Hepatocyte (in vitro differentiated cells): ENCODE measurements around the gene RADIL. TPM values are rescaled to one million over a fixed set of nuclear protein-coding genes. Genes with fewer than 3 reads are reported as not detected.

Source experiments
- DNase-seq: peaks from one replicate; pipeline ENCODE4 v3.0.0-alpha.2; 2016; ENCODE audit warnings: low spot score
- H2AFZ ChIP-seq: fragments of 200-600 bp; sonication (generic); 2 replicates; pipeline ENCODE4 v1.6.0; 2016; ENCODE audit warnings: antibody characterized with exemption, mild to moderate bottlenecking
- H3K27ac ChIP-seq: fragments of 200-600 bp; sonication (generic); 2 replicates; pipeline ENCODE4 v1.5.1; 2016; ENCODE audit warnings: mild to moderate bottlenecking
- H3K27me3 ChIP-seq: fragments of 200-600 bp; sonication (generic); 2 replicates; pipeline ENCODE4 v1.6.1; 2016
- H3K36me3 ChIP-seq: fragments of 200-600 bp; sonication (generic); replicated peaks from 2 replicates; pipeline ENCODE4 v1.5.1; 2016; ENCODE audit warnings: low read depth; ENCODE audit not compliant: insufficient read depth
- H3K4me1 ChIP-seq: fragments of 200-600 bp; sonication (generic); 2 replicates; pipeline ENCODE4 v1.5.1; 2016; ENCODE audit warnings: mild to moderate bottlenecking, moderate library complexity; ENCODE audit not compliant: insufficient read depth
- H3K4me2 ChIP-seq: fragments of 200-600 bp; sonication (generic); 2 replicates; pipeline ENCODE4 v1.6.0; 2016
- H3K4me3 ChIP-seq: fragments of 200-600 bp; sonication (generic); 2 replicates; pipeline ENCODE4 v1.5.1; 2016; ENCODE audit warnings: mild to moderate bottlenecking
- H3K79me2 ChIP-seq: fragments of 200-600 bp; sonication (generic); 2 replicates; pipeline ENCODE4 v1.6.0; 2017; ENCODE audit warnings: mild to moderate bottlenecking
- H3K9me2 ChIP-seq: fragments of 200-600 bp; sonication (generic); replicated peaks from 2 replicates; pipeline ENCODE4 v1.6.0; 2017; ENCODE audit warnings: mild to moderate bottlenecking; ENCODE audit not compliant: insufficient read depth
- H3K9me3 ChIP-seq: fragments of 200-600 bp; sonication (generic); 2 replicates; pipeline ENCODE4 v1.5.1; 2016; ENCODE audit warnings: low read depth, mild to moderate bottlenecking
- H4K20me1 ChIP-seq: fragments of 200-600 bp; sonication (generic); 2 replicates; pipeline ENCODE4 v1.6.0; 2016; ENCODE audit warnings: mild to moderate bottlenecking; ENCODE audit not compliant: insufficient read depth, poor library complexity, severe bottlenecking
- CTCF ChIP-seq: fragments of 200-600 bp; sonication (generic); IDR thresholded peaks from 2 replicates; pipeline ENCODE4 v1.5.1; 2016; ENCODE audit warnings: antibody characterized with exemption, mild to moderate bottlenecking; ENCODE audit not compliant: poor library complexity
- EZH2 ChIP-seq: fragments of 200-600 bp; sonication (generic); IDR thresholded peaks from 2 replicates; pipeline ENCODE4 v1.6.1; 2016; ENCODE audit warnings: antibody characterized with exemption, mild to moderate bottlenecking, borderline replicate concordance
- EZH2phosphoT487 ChIP-seq: fragments of 200-600 bp; sonication (generic); IDR thresholded peaks from one replicate; pipeline ENCODE4 v1.6.1; 2018; ENCODE audit warnings: antibody characterized with exemption, mild to moderate bottlenecking, low read depth, moderate library complexity; ENCODE audit not compliant: unreplicated experiment, severe bottlenecking
- WGBS: methylation state at CpG from one replicate; pipeline ENCODE4 v1.1.6; 2016; ENCODE audit warnings: low lambda C conversion rate; ENCODE audit errors: missing lambda C conversion rate; 5-methylcytosine and 5-hydroxymethylcytosine counted together
- polyA plus RNA-seq: library from polyadenylated mRNA; unstranded; fragments of >200 nt; fragmentation: Nextera tagmentation; extraction: Ambion mirVana; gene quantifications from 2 replicates; pipeline ENCODE4 v1.2.1, GENCODE V29; 2016
- total RNA-seq: library from RNA; depleted of rRNA; stranded (reverse); fragments of >200 nt; gene quantifications from 2 replicates; pipeline ENCODE4 v1.2.3, GENCODE V29; 2014

RADIL gene
- total and polyA plus RNA-seq, 2 experiments from 2014 or later = 0.53 to 0.60 TPM

DNA sequence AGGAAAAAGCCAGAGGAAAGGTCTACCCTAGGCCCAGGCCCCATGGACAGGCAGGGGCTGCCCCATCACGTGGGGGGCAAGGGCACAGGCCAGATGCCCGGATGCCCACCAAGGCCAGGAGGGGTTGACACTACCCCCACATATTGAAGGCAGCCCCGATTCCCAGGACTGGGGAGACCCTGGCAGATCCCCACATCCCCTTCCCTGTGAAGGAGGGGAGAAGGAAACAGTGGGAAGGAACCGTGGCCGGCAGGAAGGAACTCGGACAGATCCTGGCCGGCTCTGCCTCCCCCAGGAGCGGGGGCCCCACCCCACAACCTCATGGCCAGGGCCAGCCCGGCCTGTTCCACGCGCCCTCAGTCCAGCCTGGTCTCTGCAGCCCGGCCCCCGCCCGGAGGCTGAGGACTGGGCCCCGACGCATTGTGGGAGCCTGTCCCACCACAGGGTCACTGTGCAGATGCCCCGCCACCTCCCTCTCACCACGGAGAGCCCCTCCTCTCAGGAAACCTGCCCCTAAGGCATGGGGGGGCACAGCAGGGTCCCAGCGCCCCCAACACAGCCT lies 63.0 kb downstream of the RADIL start:
- H4K20me1 ChIP-seq = no peaks in the 10 kb centered on the region
- H3K27me3 ChIP-seq = no peaks in the 10 kb centered on the region
- H3K4me2 ChIP-seq = no peak overlapping the region
- DNase-seq = no peak
- WGBS = 93% methylated on average over 15 of the region's 19 CpGs
- no peaks in the 10 kb centered on the region for H3K9me3 ChIP-seq
- H3K27ac ChIP-seq = no peak overlapping the region
- TF ChIP-seq CTCF (no peak), EZH2phosphoT487 (no peak), EZH2 (no peak)
- H3K79me2 ChIP-seq = no peaks in the 10 kb centered on the region
- H2AFZ ChIP-seq = no peak overlapping the region
- H3K4me1 ChIP-seq = no peaks in the 10 kb centered on the region
- H3K36me3 ChIP-seq = no peaks in the 10 kb centered on the region
- no peak overlapping the region for H3K4me3 ChIP-seq
- no peaks in the 10 kb centered on the region for H3K9me2 ChIP-seq

DNA sequence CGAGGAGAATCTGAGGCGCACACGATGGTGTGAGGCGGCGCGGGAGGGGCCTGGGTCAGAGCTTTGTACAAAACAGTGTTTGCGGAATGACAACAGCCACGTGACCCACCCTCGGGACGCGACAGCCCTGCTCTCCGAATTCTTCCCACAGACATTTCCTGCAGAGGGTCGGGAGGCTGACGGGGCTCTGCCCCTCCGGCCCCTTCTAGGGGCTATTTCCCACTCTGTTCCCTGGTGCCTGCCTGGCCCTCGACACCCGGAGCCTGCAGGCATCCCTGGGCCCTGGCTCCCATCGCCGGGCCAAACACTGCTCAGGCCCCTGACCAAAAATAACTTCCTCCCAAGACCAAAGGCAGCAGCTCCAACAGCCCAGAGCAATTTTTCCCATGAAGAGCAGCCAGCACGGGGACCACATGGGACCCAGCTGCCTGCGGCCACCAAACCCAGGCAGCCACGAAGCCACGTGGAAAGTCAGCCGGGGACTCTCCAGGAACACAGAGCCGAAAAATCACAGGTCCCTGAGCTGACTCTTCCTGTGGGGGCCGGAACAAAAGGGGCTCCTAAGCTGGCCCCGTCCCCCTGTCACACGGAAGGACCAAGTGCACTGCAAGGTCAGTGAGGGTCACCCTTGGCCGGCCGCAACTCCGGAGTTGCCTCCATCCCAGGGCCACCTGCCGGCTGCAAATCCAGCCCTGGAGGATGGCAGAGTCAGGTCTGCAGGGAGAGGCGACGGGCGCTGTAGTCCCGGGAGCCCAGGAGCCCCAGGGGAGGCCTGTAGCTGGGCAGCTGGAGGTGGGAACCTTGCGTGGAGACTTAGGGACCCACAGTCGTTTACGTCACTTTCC lies 63.7 kb downstream of the RADIL start:
- H3K79me2 ChIP-seq = no peaks in the 10 kb centered on the region
- H3K36me3 ChIP-seq = no peaks in the 10 kb centered on the region
- 92% methylated on average over 39 of the region's 39 CpGs for WGBS
- no peaks in the 10 kb centered on the region for H4K20me1 ChIP-seq
- H3K4me3 ChIP-seq = no peak overlapping the region
- no peak overlapping the region for H3K27ac ChIP-seq
- no peaks in the 10 kb centered on the region for H3K4me1 ChIP-seq
- TF ChIP-seq EZH2 = no peak
- no peak for TF ChIP-seq CTCF
- TF ChIP-seq EZH2phosphoT487 = no peak
- H3K9me2 ChIP-seq = no peaks in the 10 kb centered on the region
- no peak overlapping the region for H3K4me2 ChIP-seq
- H3K27me3 ChIP-seq = no peaks in the 10 kb centered on the region
- no peak overlapping the region for H2AFZ ChIP-seq
- no peak for DNase-seq
- H3K9me3 ChIP-seq = no peaks in the 10 kb centered on the region

GRCh38 chr7:4818000-4818794 lies 65.3 kb downstream of the RADIL start:
- no peaks in the 10 kb centered on the region for H3K9me3 ChIP-seq
- no peaks in the 10 kb centered on the region for H3K9me2 ChIP-seq
- no peaks in the 10 kb centered on the region for H3K79me2 ChIP-seq
- H3K36me3 ChIP-seq = no peaks in the 10 kb centered on the region
- H3K4me2 ChIP-seq = no peak overlapping the region
- WGBS = 84% methylated on average over 28 of the region's 32 CpGs
- no peak overlapping the region for H3K4me3 ChIP-seq
- H2AFZ ChIP-seq = no peak overlapping the region
- TF ChIP-seq EZH2 (no peak), CTCF (no peak), EZH2phosphoT487 (no peak)
- H3K27ac ChIP-seq = no peak overlapping the region
- H4K20me1 ChIP-seq = no peaks in the 10 kb centered on the region
- no peaks in the 10 kb centered on the region for H3K27me3 ChIP-seq
- DNase-seq = no peak
- H3K4me1 ChIP-seq = no peaks in the 10 kb centered on the region
